ENCODE measurements around the gene ITCH. TPM values are rescaled to one million over a fixed set of nuclear protein-coding genes. Genes with fewer than 3 reads are reported as not detected.
"Not testable (repeated sequence)": the region's sequence is repeated elsewhere in the genome, so short reads cannot be mapped to it uniquely, and the experiment has no call there.

Gene ITCH
- 10 to 100 TPM; 51.6 to 57.9 TPM for total RNA-seq

DNA sequence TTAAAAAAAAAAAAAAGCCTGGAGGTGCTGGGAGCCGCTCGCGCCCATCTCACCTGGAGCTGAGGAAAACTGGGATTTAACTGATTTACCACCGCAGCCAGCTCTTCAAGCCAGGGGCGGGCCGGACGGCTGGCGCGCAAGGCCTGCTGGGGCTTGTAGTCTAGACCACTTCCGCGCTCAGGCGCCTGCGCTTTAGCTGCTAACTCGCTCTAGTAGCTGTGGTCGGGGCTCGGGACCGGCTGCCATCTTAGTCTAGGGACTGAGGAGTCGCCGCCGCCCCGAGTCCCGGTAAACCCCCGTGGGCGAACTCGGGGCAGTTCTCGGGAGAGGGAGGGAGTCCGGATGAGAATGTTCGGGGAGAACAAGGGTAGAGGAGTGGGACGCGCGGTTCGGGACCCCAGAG is at the start of gene ITCH:
Gene ITCH, plus strand, starts transcription at position 212 of the 403 bp plus-strand sequence. CDS start 30,539 bp downstream, outside the sequence.
- Mint-ChIP-seq H3K4me1 (peaks cover 39% of the 10 kb centered on the region), H3K27me3 (no peaks in the 10 kb centered on the region), H3K9me3 (ENCODE audit: low read depth) (peaks cover 2% of the 10 kb centered on the region), H3K36me3 (peaks cover 25% of the 10 kb centered on the region), H3K27ac (peak within 1 kb of the TSS; percentile 98), H3K4me3 (peak within 1 kb of the TSS; percentile 94)
- ATAC-seq: peak; percentile 98
- DNase-seq: peak; percentile 96
- CTCF ChIA-PET: interaction anchor here (0.7 to 3.5 kb wide), 11 partner anchors 11 to 406 kb away, joined by 3 to 26 read pairs (median 3); partner anchors contain the start of gene DYNLRB1

DNA sequence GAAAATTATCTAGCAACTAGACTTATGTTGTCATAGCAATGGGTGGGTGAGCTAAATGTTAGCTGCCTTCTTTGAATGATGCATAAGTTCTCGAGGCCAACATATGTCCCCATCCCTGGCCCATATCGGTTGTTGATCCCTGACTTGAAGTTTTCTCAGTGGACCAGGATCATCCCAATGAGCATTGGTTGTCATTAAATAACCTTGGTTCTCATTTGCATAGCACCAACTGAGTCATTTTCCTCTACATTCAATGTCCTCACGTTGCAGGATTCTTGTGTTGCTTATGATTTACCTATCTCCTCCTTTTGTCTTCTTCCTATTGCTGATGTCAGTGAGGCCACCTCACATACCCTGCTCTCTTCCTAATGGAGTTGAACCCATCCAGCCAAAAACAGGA is 47.8 kb upstream of the ITCH start:
- H3K4me1 Mint-ChIP-seq: peaks cover 17% of the 10 kb centered on the region
- DNase-seq (no peak), ATAC-seq (no peak)
- CTCF ChIA-PET: interaction anchor here (3.6 to 4.5 kb wide), 3 partner anchors 48 to 202 kb away, joined by 26 to 110 read pairs (median 35); partner anchors contain the start of genes DYNLRB1 and ITCH
- H3K27ac Mint-ChIP-seq: no peak overlapping the region
- H3K36me3 Mint-ChIP-seq: no peaks in the 10 kb centered on the region
- H3K9me3 Mint-ChIP-seq (ENCODE audit: low read depth): no peaks in the 10 kb centered on the region
- peaks cover 28% of the 10 kb centered on the region for H3K27me3 Mint-ChIP-seq
- H3K4me3 Mint-ChIP-seq: no peak overlapping the region

DNA sequence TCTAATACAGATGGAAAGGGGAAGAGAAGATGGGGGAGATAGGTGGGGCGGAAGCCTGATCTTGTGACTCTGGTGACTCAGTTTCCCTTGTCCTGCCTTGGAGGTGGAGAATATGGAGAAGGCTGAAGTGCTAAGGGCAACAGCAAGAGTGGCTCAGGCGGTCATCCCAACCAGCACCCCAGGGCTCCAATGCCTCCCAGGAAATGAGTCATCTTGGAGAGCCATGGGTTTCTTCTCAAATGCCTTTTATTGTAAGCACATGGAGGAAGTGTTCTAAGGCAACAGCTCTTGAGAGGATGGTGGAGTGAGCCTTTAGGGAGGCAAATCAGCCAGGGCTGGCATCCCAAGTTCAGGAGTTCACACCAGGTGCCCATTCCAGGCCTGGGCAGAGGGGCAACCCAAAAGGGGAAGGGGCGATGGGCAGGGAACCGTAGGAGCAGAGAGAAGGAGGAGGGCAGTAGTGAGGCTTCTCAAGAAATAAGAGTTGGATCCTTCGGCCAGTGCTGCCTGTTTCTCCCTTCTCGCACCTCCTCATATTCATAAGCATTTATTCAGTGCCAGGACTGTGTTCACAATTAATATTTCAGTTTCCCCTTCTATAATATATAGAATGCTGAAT is 46.8 kb upstream of the ITCH start:
- DNase-seq (no peak), ATAC-seq (no peak)
- Mint-ChIP-seq H3K4me1 (peaks cover 14% of the 10 kb centered on the region), H3K27me3 (peaks cover 26% of the 10 kb centered on the region), H3K27ac (no peak overlapping the region), H3K36me3 (no peaks in the 10 kb centered on the region), H3K4me3 (no peak overlapping the region), H3K9me3 (ENCODE audit: low read depth) (no peaks in the 10 kb centered on the region)
- CTCF ChIA-PET: no interaction called here

DNA sequence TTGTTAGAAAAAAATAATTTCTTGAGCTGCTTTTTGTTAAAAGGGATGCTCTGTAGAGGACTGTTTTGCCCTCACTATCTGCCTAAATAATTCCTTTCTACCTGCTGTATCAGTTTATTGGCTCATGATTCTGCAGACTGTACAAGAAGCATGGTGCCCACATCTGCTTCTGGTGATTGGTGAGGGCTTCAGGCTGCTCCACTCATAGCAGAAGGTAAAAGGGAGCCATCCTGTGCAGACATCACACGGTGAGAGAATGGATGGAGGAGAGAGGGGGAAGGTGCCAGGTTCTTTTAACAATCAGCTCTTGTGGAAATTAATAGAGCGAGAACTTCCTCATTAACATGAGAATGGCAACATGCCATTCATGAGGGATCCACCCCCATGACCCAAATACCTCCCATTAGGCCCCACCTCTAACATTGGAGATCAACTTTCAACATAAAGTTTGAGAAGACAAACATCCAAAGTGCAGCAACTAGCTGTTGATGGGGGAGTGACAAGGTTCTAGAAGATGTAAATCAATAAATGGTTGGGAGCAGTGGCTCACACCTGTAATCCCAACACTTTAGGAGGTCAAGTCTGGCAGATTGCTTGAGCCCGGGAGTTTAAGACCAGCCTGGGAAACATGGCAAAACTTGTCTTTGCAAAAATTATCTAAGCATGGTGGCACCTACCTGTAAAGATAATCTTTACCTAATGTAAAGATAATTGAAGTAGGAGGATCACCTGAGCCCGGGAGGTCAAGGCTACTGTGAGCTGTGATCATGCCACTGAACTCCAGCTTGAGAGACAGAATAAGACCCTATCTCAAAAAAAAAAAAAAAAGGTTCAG is 44.2 kb upstream of the ITCH start:
- Mint-ChIP-seq H3K27me3 (peaks cover 20% of the 10 kb centered on the region), H3K4me1 (peaks cover 5% of the 10 kb centered on the region), H3K4me3 (no peak overlapping the region), H3K36me3 (no peaks in the 10 kb centered on the region), H3K9me3 (ENCODE audit: low read depth) (no peaks in the 10 kb centered on the region), H3K27ac (no peak overlapping the region)
- CTCF ChIA-PET: interaction anchor here (1.7 kb wide), 1 partner anchor 204 kb away, joined by 3 read pairs; no protein-coding TSS in a partner anchor
- no peak for ATAC-seq
- DNase-seq: no peak

DNA sequence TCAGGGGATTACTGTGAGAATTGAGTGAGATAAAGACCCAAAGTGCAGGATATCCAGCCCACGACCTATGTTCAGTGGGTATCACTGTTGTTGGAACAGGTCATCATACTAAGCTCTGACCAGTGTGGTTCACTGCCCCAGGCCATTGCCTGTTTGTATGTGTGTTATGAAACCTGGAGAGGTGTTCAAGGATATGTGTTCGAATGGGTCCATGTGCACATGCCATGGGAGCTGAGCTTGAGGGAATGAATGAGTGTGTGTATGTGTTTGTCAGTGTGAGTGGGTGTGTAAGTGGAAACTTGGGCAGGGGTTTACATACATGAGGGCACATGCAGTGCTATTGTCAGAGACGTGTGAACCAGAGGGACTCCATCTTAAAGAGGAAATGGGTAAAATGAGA is 42.2 kb upstream of the ITCH start:
- CTCF ChIA-PET: interaction anchor here (0.5 to 1.7 kb wide), 5 partner anchors 8 to 449 kb away, joined by 3 to 4 read pairs (median 3); no protein-coding TSS in a partner anchor
- no peaks in the 10 kb centered on the region for H3K36me3 Mint-ChIP-seq
- H3K27ac Mint-ChIP-seq: no peak overlapping the region

DNA sequence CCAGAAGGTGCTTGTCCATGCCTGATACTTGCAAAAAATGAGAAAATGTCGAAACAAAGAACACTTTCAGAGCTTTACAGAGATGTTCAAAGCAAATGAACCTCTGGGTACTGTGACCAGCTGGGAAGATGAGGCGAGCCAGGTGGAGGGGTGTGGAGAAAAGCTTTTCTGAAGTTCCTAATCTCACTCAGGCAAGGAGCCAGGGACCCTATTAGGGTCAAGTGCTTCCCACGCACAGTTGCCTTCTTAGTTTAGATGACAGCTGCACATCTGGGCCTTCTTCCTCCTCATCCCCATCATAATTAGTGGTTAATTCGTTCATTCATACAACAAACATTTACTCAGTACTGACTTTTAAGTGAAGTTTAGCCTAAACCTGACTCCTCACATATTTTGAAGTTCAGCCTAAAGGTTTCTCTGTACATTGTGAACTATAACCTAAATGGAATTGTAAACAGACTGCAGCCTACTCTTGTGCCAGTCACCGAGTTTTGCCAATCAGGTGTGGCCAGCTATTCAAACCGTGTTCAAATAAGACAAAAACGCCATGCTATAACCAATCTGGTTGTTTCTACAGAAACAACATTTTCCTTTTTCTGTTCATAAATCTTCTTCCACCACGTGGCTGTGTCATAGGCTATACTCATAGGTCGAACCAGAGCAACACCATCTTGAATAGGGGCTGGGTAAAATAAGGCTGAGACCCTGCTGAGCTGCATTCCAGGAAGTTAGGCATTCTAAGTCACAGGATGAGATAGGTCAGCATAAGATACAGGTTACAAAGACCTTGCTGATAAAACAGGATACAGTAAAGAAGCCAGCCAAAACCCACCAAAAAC is 40.6 kb upstream of the ITCH start:
- CTCF ChIA-PET: interaction anchor here (1.6 to 4.2 kb wide), 2 partner anchors 10 to 447 kb away, joined by 5 to 28 read pairs; no protein-coding TSS in a partner anchor
- Mint-ChIP-seq H3K27me3 (peaks cover 23% of the 10 kb centered on the region), H3K36me3 (no peaks in the 10 kb centered on the region), H3K27ac (no peak overlapping the region), H3K4me1 (no peaks in the 10 kb centered on the region), H3K9me3 (ENCODE audit: low read depth) (no peaks in the 10 kb centered on the region), H3K4me3 (no peak overlapping the region)
- DNase-seq (no peak), ATAC-seq (no peak)

More for the DNA sequence above, 42.2 kb upstream of the ITCH start:
- H3K9me3 Mint-ChIP-seq (ENCODE audit: low read depth): no peaks in the 10 kb centered on the region
- no peak for DNase-seq
- ATAC-seq: no peak
- peaks cover 23% of the 10 kb centered on the region for H3K27me3 Mint-ChIP-seq
- no peaks in the 10 kb centered on the region for H3K4me1 Mint-ChIP-seq
- H3K4me3 Mint-ChIP-seq: no peak overlapping the region

DNA sequence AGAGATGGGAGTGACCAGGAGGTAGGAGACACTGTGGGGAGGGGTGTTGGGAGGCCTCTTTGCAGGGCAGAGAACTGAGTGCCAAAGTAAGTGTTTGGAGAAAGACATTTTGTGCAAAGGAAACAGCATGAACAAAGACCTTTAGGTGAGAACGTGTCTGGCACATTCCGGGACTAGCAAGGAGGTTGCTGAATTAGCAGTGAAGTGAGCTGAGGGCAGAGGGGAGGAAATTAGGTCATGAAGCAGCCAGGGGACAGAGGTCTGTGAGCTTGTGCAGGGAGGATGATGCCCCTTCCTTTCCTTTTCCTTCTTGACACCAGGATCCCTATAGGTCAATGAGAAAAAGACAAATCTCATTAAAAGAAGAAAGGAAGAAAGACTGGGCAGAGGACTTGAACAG is 38.5 kb upstream of the ITCH start:
- Mint-ChIP-seq H3K27ac (no peak overlapping the region), H3K27me3 (peaks cover 20% of the 10 kb centered on the region), H3K9me3 (ENCODE audit: low read depth) (no peaks in the 10 kb centered on the region), H3K4me1 (no peaks in the 10 kb centered on the region), H3K36me3 (no peaks in the 10 kb centered on the region), H3K4me3 (no peak overlapping the region)
- no peak for DNase-seq
- CTCF ChIA-PET: interaction anchor here (4.2 kb wide), 1 partner anchor 12 kb away, joined by 28 read pairs; no protein-coding TSS in a partner anchor
- ATAC-seq: no peak

DNA sequence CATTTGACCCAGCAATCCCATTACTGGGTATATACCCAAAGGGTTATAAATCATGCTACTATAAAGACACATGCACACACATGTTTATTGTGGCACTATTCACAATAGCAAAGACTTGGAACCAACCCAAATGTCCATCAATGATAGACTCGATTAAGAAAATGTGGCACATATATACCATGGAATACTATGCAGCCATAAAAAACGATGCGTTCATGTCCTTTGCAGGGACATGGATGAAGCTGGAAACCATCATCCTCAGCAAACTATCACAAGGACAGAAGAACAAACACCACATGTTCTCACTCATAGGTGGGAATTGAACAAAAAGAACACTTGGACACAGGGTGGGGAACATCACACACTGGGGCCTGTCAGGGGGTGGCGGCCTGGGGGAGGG is 34.9 kb upstream of the ITCH start:
- H3K4me3 Mint-ChIP-seq; H3K27ac Mint-ChIP-seq; ATAC-seq; H3K36me3 Mint-ChIP-seq; H3K9me3 Mint-ChIP-seq (ENCODE audit: low read depth); DNase-seq; CTCF ChIA-PET; H3K27me3 Mint-ChIP-seq; H3K4me1 Mint-ChIP-seq: not testable (repeated sequence)

DNA sequence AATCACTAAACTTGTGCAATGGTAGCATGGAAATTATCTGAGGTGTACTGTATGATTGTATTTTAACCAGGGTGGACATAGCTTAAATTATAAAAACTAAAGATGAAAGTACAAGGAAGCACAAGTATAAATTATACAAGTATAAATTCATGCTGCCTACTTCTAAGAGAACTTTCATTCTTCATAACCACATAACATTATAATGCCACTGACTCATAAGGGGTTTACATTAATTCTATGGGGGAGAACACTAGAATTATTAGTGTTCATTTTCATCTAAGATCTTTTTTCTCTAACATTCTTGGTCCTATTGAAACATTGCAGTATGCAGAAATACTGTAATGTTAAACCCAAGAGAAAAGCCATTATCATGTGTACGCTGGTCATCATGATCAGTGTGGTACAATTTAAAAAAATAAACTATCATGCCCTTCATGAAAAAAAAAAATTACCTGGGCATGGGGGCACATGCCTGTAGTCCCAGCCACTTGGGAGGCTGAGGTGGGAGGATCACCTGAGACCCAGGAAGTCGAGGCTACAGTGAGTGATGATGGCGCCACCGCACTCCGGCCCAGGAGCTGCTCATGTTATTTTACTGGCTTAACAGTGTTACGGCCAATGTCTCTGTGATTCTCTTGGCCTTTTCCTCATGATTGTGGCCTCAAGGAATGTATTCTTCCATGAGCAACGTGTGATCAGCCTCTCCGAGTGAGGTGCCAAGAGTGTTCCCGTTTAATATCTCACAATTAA is 34.0 kb upstream of the ITCH start:
- no peak for ATAC-seq
- no peaks in the 10 kb centered on the region for H3K9me3 Mint-ChIP-seq (ENCODE audit: low read depth)
- DNase-seq: no peak
- CTCF ChIA-PET: interaction anchor here (0.6 kb wide), 1 partner anchor 16 kb away, joined by 3 read pairs; no protein-coding TSS in a partner anchor
- no peaks in the 10 kb centered on the region for H3K36me3 Mint-ChIP-seq
- no peak overlapping the region for H3K4me3 Mint-ChIP-seq
- H3K4me1 Mint-ChIP-seq: no peaks in the 10 kb centered on the region
- no peak overlapping the region for H3K27ac Mint-ChIP-seq
- peaks cover 5% of the 10 kb centered on the region for H3K27me3 Mint-ChIP-seq

DNA sequence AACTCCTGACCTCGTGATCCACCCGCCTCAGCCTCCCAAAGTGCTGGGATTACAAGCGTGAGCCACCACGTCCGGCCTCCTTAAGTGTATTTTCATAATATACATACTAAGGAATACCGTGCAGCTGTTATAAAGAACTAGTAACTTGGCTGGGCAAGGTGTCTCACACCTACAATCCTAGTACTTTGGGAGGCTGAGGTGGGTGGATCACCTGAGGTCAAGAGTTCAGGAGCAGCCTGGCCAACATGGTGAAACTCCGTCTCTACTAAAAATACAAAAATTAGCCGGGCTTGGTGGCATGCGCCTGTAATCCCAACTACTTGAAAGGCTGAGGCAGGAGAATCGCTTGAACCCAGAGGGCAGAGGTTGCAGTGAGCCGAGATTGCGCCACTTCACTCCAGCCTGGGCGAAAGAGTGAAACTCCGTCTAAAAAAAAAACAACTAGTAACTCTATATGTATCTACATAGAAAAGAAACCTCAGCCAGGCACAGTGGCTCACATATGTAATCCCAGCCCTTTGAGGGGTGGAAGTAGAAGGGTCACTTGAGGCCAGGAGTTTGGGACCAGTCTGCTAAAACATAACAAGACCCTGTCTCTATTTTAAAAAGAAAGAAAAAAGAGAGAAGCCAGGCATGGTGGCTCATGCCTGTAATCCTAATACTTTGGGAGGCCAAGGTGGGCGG is 32.1 kb upstream of the ITCH start:
- CTCF ChIA-PET; H3K27me3 Mint-ChIP-seq; H3K36me3 Mint-ChIP-seq; H3K9me3 Mint-ChIP-seq (ENCODE audit: low read depth); H3K4me1 Mint-ChIP-seq; DNase-seq; H3K4me3 Mint-ChIP-seq; H3K27ac Mint-ChIP-seq; ATAC-seq: not testable (repeated sequence)

DNA sequence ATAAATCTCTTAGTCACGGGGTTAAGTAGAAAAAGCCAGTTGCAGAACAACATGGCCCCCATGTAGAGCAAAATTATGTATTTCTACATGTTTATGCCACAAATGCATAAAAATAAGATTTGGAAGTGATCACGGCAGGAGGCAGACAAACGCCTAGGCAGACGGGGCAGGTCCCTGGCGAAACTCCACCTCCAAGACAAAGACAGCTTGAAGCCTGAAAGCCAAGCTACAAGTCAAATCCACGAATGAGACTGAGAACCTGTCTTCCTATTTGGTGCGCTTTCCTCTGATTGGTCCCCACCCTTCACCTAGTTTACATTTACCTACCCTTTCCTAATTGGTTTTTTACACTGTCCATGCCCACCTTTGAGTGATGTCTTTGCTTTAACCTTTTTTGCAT is 31.2 kb upstream of the ITCH start:
- Mint-ChIP-seq H3K36me3 (no peaks in the 10 kb centered on the region), H3K27ac (no peak overlapping the region), H3K4me1 (no peaks in the 10 kb centered on the region), H3K4me3 (no peak overlapping the region), H3K9me3 (ENCODE audit: low read depth) (no peaks in the 10 kb centered on the region), H3K27me3 (no peaks in the 10 kb centered on the region)
- no peak for ATAC-seq
- CTCF ChIA-PET: no interaction called here
- no peak for DNase-seq

DNA sequence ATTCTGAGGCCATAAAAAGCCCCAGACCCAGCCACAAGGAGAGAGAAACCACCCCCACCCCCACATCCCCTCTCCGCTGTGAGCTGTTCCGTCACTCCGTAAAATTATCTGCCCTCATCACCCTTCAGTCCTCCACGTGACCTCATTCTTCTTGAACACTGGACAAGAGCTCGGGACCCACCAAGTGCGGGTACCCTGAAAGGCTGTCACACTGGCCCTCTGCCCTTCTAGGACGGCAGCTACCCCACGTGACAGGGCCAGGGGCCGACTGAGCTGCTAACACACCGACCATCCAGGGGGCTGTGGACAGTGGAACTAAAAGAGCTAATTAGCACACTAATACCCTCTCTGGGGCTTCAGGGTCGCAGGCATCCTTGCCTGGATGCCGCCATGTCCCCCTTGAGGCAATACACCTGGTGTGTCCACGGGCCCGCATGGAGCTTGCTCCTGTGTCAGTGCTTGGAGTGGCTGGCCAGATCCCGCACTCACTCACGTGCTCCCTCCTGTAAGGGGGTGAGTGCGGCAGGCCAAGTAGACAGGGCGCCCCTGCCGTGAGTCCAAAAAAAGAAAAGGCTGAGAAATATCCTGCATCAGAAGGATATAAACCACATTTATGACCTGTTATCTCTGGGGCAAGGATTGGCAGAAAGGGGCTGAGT is 30.7 kb upstream of the ITCH start:
- Mint-ChIP-seq H3K27ac (no peak overlapping the region), H3K4me3 (no peak overlapping the region), H3K27me3 (no peaks in the 10 kb centered on the region), H3K36me3 (no peaks in the 10 kb centered on the region), H3K9me3 (ENCODE audit: low read depth) (no peaks in the 10 kb centered on the region), H3K4me1 (no peaks in the 10 kb centered on the region)
- CTCF ChIA-PET: no interaction called here
- ATAC-seq (no peak), DNase-seq (no peak)

All from activated CD8-positive, alpha-beta memory T cell treated with anti-CD3 and anti-CD28 coated beads, Interleukin-2, amount 10 ng/mL, durations not matched to agents 7 days and 5 days (primary cell).